Measurements from ENCODE around the gene LYAR.
A peak's percentile ranks its signal among the peaks of the same experiment; 100 is the strongest.

GRCh38 chr4:4248029-4248884, 41.7 kb downstream of the LYAR start, which contains the start of gene TMEM128:
- TF ChIP-seq POLR2AphosphoS5 (IDR thresholded peaks at IDR 0.05; ENCODE audit: low read depth, low read length) (peak; percentile 80), CTCF (IDR thresholded peaks at IDR 0.05) (no peak; the same call in 1 of the 2 replicates), REST (IDR thresholded peaks at IDR 0.05; ENCODE audit: insufficient read depth in 1 of 2, low read depth in 2 of 2, low read length in 1 of 2) (no peak), SIN3A (IDR thresholded peaks at IDR 0.05; ENCODE audit: borderline replicate concordance, insufficient read depth, low read depth, low read length) (0 out of 2 replicates have a peak, but pooled peaks have one; percentile 20)
